H1 (cell line): ENCODE results near the gene C2orf76. TPM values are rescaled to one million over a fixed set of nuclear protein-coding genes. Genes with fewer than 3 reads are reported as not detected.

Experiments used
- CTCF ChIA-PET: fragments of 300-600 bp; sonication (Branson Sonifier 250); formaldehyde crosslinking; loops from one replicate; lab custom pipeline; 2021; ENCODE audit not compliant: partially characterized antibody; lab: Charles Lee
- POLR2A ChIA-PET: fragments of 300-600 bp; sonication (Branson Sonifier 250); formaldehyde crosslinking; loops from one replicate; lab custom pipeline; 2021; ENCODE audit warnings: inconsistent platforms; ENCODE audit not compliant: partially characterized antibody; lab: Charles Lee
- DNase-seq, 2 experiments: peaks; one replicate each; pipeline versions ENCODE4 v3.0.0 to v3.0.0-alpha.2; 2010 to 2022; ENCODE audit warnings: low spot score in 2 of 2, low read depth in 1 of 2, mixed read lengths in 1 of 2
- FAIRE-seq: peaks from 2 replicates; lab custom pipeline; 2011; peaks lifted over from hg19 to GRCh38; lab: Jason Lieb, UNC
- H2AFZ ChIP-seq: 2 replicates; pipeline ENCODE4 v1.8.1; 2012; ENCODE audit warnings: low read length, inconsistent platforms
- H2AK5ac ChIP-seq: 2 replicates; pipeline ENCODE4 v1.6.1; 2013; ENCODE audit warnings: low read depth, low read length
- H2BK120ac ChIP-seq: replicated peaks from 2 replicates; pipeline ENCODE3; 2013; ENCODE audit warnings: low read depth, low read length, inconsistent platforms
- H2BK12ac ChIP-seq: 2 replicates; pipeline ENCODE4 v1.6.1; 2013; ENCODE audit warnings: low read depth, low read length
- H2BK15ac ChIP-seq: 2 replicates; pipeline ENCODE4 v1.6.1; 2013; ENCODE audit warnings: low read length
- H2BK20ac ChIP-seq: 2 replicates; pipeline ENCODE4 v1.6.1; 2013; ENCODE audit warnings: low read length
- H2BK5ac ChIP-seq: 2 replicates; pipeline ENCODE4 v1.6.1; 2013; ENCODE audit warnings: low read depth, low read length
- H3K14ac ChIP-seq: 2 replicates; pipeline ENCODE4 v1.6.1; 2013; ENCODE audit warnings: inconsistent platforms; ENCODE audit not compliant: insufficient read length
- H3K18ac ChIP-seq: 2 replicates; pipeline ENCODE4 v1.6.1; 2013; ENCODE audit warnings: low read length; ENCODE audit errors: extremely low read depth
- H3K23ac ChIP-seq: 2 replicates; pipeline ENCODE4 v1.6.1; 2013; ENCODE audit warnings: inconsistent platforms; ENCODE audit not compliant: insufficient read length
- H3K23me2 ChIP-seq: 2 replicates; pipeline ENCODE4 v1.6.1; 2013; ENCODE audit warnings: low read depth, low read length
- H3K27ac ChIP-seq: 2 replicates; pipeline ENCODE4 v1.6.1; 2011; ENCODE audit warnings: low read depth, low read length, inconsistent platforms
- H3K27me3 ChIP-seq, 4 experiments: replicated peaks in 1 of 4; 1 replicate in 1 of 4; 2 replicates in 3 of 4; pipeline versions ENCODE4 v1.6.1 to v1.8.1; 2011 to 2013; ENCODE audit warnings: low read length in 3 of 4, mild to moderate bottlenecking in 3 of 4, inconsistent platforms in 2 of 4, mixed read lengths in 2 of 4, moderate library complexity in 1 of 4; ENCODE audit not compliant: control insufficient read depth in 3 of 4, insufficient read depth in 3 of 4; ENCODE audit errors: extremely low read depth in 1 of 4
- H3K36me3 ChIP-seq, 4 experiments: 2 replicates each; pipeline versions ENCODE4 v1.6.1 to v1.8.1; 2011 to 2013; ENCODE audit warnings: mild to moderate bottlenecking in 4 of 4, low read length in 3 of 4, moderate library complexity in 2 of 4, control low read depth in 1 of 4, inconsistent platforms in 1 of 4; ENCODE audit not compliant: insufficient read depth in 4 of 4, control insufficient read depth in 2 of 4
- H3K4ac ChIP-seq: replicated peaks from 2 replicates; pipeline ENCODE3; 2013; ENCODE audit warnings: low read length, low read depth, mixed read lengths, inconsistent platforms; ENCODE audit not compliant: insufficient read length
- H3K4me1 ChIP-seq, 4 experiments: replicated peaks in 1 of 4; 1 replicate in 1 of 4; 2 replicates in 3 of 4; pipeline versions ENCODE4 v1.6.1 to v1.8.1; 2011 to 2013; ENCODE audit warnings: low read length in 3 of 4, inconsistent platforms in 2 of 4, mixed read lengths in 1 of 4; ENCODE audit not compliant: insufficient read depth in 4 of 4, control insufficient read depth in 3 of 4
- H3K4me2 ChIP-seq, 2 experiments: 2 replicates each; pipeline versions ENCODE4 v1.6.1 to v1.8.1; 2011 to 2013; ENCODE audit warnings: low read depth in 2 of 2, low read length in 2 of 2, control low read depth in 1 of 2, inconsistent platforms in 1 of 2, mild to moderate bottlenecking in 1 of 2; ENCODE audit not compliant: insufficient read depth in 1 of 2
- H3K4me3 ChIP-seq, 4 experiments: fragments of 200-600, 300-600 bp in 1 of 4; sonication (generic), shearing (Covaris generic), sonication (Bioruptor Twin) in 1 of 4; 2 replicates each; pipeline versions ENCODE4 v1.5.1 to v1.8.1; 2011 to 2016; ENCODE audit warnings: low read length in 4 of 4, low read depth in 3 of 4, control low read depth in 2 of 4, inconsistent platforms in 2 of 4, mild to moderate bottlenecking in 2 of 4, mixed read lengths in 1 of 4, moderate library complexity in 1 of 4; ENCODE audit not compliant: insufficient read depth in 2 of 4; ENCODE audit errors: extremely low read depth in 1 of 4
- H3K56ac ChIP-seq: replicated peaks from 2 replicates; pipeline ENCODE3; 2013; ENCODE audit warnings: low read depth, mild to moderate bottlenecking, mixed read lengths, low read length, inconsistent platforms; ENCODE audit not compliant: insufficient read length
- H3K79me1 ChIP-seq: 2 replicates; pipeline ENCODE4 v1.6.1; 2013; ENCODE audit warnings: low read depth, low read length, control low read depth
- H3K79me2 ChIP-seq, 2 experiments: 2 replicates each; pipeline versions ENCODE4 v1.6.1 to v1.8.1; 2012 to 2013; ENCODE audit warnings: low read length in 2 of 2, mild to moderate bottlenecking in 2 of 2, inconsistent platforms in 1 of 2; ENCODE audit not compliant: insufficient read depth in 2 of 2, control insufficient read depth in 1 of 2
- H3K9ac ChIP-seq, 4 experiments: replicated peaks in 1 of 4; 1 replicate in 1 of 4; 2 replicates in 3 of 4; pipeline versions ENCODE4 v1.6.1 to v1.8.1; 2011 to 2013; ENCODE audit warnings: low read depth in 3 of 4, low read length in 3 of 4, control low read depth in 2 of 4, mild to moderate bottlenecking in 2 of 4, moderate library complexity in 2 of 4, inconsistent platforms in 1 of 4; ENCODE audit errors: extremely low read depth in 1 of 4
- H3K9me3 ChIP-seq, 2 experiments: 2 replicates each; pipeline versions ENCODE4 v1.6.1 to v1.8.1; 2012 to 2013; ENCODE audit warnings: mild to moderate bottlenecking in 2 of 2, moderate library complexity in 2 of 2, control low read depth in 1 of 2, inconsistent platforms in 1 of 2, low read depth in 1 of 2, low read length in 1 of 2, mixed read lengths in 1 of 2; ENCODE audit not compliant: insufficient read depth in 2 of 2
- H4K20me1 ChIP-seq, 2 experiments: replicated peaks in 1 of 2; 2 replicates each; pipeline versions ENCODE3 to v1.8.1; 2011 to 2013; ENCODE audit warnings: inconsistent platforms in 2 of 2, low read length in 2 of 2, mild to moderate bottlenecking in 1 of 2; ENCODE audit not compliant: insufficient read depth in 2 of 2, control insufficient read depth in 1 of 2
- H4K5ac ChIP-seq: 2 replicates; pipeline ENCODE4 v1.6.1; 2013; ENCODE audit warnings: low read length, low read depth, mixed read lengths, inconsistent platforms; ENCODE audit not compliant: insufficient read length
- H4K8ac ChIP-seq: 2 replicates; pipeline ENCODE4 v1.8.0; 2013; ENCODE audit warnings: mild to moderate bottlenecking, moderate library complexity, low read length, inconsistent platforms; ENCODE audit not compliant: insufficient read depth; ENCODE audit errors: extremely low read depth
- H4K91ac ChIP-seq: replicated peaks from 2 replicates; pipeline ENCODE3; 2013; ENCODE audit warnings: low read length, mixed read lengths, inconsistent platforms; ENCODE audit not compliant: insufficient read length
- ASH2L ChIP-seq: fragments of 200-600, 300-600 bp; sonication (generic); IDR thresholded peaks from one replicate; pipeline ENCODE4 v1.7.1; 2017; ENCODE audit warnings: low read length
- NANOG ChIP-seq: IDR thresholded peaks from 2 replicates; pipeline ENCODE4 v1.6.1; 2011; ENCODE audit warnings: low read length, low read depth, mild to moderate bottlenecking, inconsistent platforms; ENCODE audit not compliant: insufficient read depth, poor library complexity, severe bottlenecking
- SIX5 ChIP-seq: IDR thresholded peaks from 2 replicates; pipeline ENCODE4 v1.6.1; 2011; ENCODE audit warnings: mild to moderate bottlenecking, low read depth, low read length
- SP1 ChIP-seq: IDR thresholded peaks from 2 replicates; pipeline ENCODE4 v1.6.1; 2011; ENCODE audit warnings: low read depth, low read length
- WGBS, 2 experiments: shearing (Covaris generic) in 1 of 2; methylation state at CpG; one replicate each; pipeline versions ENCODE4 v1.1.6 to v1.1.7; 2013 to 2015; ENCODE audit warnings: low lambda C conversion rate in 2 of 2, mixed read lengths in 2 of 2, inconsistent platforms in 1 of 2, low coverage in 1 of 2, missing lambda C conversion rate in 1 of 2; ENCODE audit not compliant: insufficient replicate concordance in 2 of 2, insufficient coverage in 1 of 2, insufficient read length in 1 of 2; ENCODE audit errors: extremely low coverage in 1 of 2, missing lambda C conversion rate in 1 of 2; 5-methylcytosine and 5-hydroxymethylcytosine counted together
- polyA plus RNA-seq, 7 experiments: library from polyadenylated mRNA; depleted of rRNA in 3 of 7; stranded (reverse) in 5 of 7; unstranded in 2 of 7; fragments of >200 nt in 5 of 7; fragments of 200-250 nt in 2 of 7; gene quantifications; 1 replicate in 5 of 7; 2 replicates in 1 of 7; 4 replicates in 1 of 7; pipeline versions ENCODE4 v1.2.1 to v1.2.3, GENCODE V29; 2011 to 2013; ENCODE audit warnings: missing spikeins in 2 of 7, mixed read lengths in 2 of 7
- total RNA-seq: library from RNA; stranded (reverse); fragmentation: NEBNext Ultra II Directional; extraction: Animal tissue kit (Norgen Biotek cat#: 25700); gene quantifications from 2 replicates; pipeline ENCODE4 v1.2.1, GENCODE V29; 2021
- TF ChIP-seq, protein P1 (sequence below): IDR thresholded peaks from 2 replicates; pipeline ENCODE4 v1.6.1; 2012; ENCODE audit warnings: inconsistent platforms

Gene C2orf76
- total and polyA plus RNA-seq, 2 of the 8 experiments (the other 6 are each of a cell fraction or from before 2014, with no cell fraction given): 4.4 to 5.0 TPM

DNA sequence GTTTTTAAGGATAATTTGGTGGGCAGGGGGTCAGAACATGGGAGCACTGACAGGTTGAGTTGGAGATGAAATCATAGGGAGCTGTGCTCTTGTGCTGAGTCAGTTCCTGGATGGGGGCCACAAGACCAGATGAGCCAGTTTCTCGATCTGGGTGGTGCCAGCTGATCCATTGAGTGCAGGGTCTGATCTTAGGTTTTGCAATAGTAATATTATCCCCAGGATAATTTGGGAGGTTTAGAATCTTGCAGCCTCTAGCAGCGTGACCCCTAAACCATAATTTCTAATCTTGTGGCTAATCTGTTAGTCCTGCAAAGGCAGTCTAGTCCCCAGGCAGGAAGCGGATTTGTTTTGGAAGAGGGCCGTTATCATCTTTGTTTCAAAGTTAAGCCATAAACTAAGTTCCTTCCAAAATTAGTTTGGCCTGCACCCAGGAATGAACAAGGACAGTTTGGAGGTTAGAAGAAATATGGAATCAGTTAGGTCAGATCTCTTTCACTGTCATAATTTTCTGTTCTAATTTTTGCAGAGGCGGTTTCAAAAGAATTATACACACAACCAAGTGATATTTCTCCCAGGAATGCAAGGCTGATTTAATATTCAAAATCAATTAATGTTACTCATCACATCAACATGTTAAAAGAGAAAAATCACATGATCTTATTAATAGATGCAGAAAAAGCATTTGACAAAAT, 23.1 kb upstream of the C2orf76 start:
- Histone ChIP-seq H2BK15ac (no peak overlapping the region), H3K56ac (no peak overlapping the region), H3K18ac (no peak overlapping the region; the same call in 1 of the 2 replicates)
- TF ChIP-seq SIX5: no peak
- TF ChIP-seq NANOG: no peak
- TF ChIP-seq, protein P1, sequence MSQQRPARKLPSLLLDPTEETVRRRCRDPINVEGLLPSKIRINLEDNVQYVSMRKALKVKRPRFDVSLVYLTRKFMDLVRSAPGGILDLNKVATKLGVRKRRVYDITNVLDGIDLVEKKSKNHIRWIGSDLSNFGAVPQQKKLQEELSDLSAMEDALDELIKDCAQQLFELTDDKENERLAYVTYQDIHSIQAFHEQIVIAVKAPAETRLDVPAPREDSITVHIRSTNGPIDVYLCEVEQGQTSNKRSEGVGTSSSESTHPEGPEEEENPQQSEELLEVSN: no peak
- TF ChIP-seq ASH2L: no peak
- TF ChIP-seq SP1: no peak
- TF ChIP-seq, all 59 proteins: peak for 0
- Histone ChIP-seq H2AK5ac (no peak overlapping the region), H3K4me1 (peaks cover 0 to 4% (median 3%) of the 10 kb centered on the region in 4 experiments; a peak in 2 of 7 replicates), H2BK12ac (no peak overlapping the region), H3K4ac (no peak overlapping the region), H3K9ac (no peak overlapping the region; a peak in 1 of 7 replicates), H4K91ac (no peak overlapping the region), H2BK120ac (no peak overlapping the region), H3K23me2 (no peaks in the 10 kb centered on the region), H3K27me3 (no peaks in the 10 kb centered on the region), H4K20me1 (no peaks in the 10 kb centered on the region), H2BK5ac (no peak overlapping the region), H4K8ac (no peak overlapping the region), H3K79me1 (no peaks in the 10 kb centered on the region), H3K27ac (no peak overlapping the region), H3K4me3 (no peak overlapping the region), H4K5ac (no peak overlapping the region), H3K79me2 (no peaks in the 10 kb centered on the region), H3K36me3 (no peaks in the 10 kb centered on the region), H3K4me2 (no peak overlapping the region), H2BK20ac (no peak overlapping the region), H3K9me3 (no peaks in the 10 kb centered on the region; a peak in 1 of 4 replicates), H2AFZ (0 out of 2 replicates have a peak overlapping the region, but pooled peaks have one; percentile 11), H3K23ac (no peak overlapping the region), H3K14ac (no peak overlapping the region)
- no peak for DNase-seq
- ChIA-PET POLR2A (interaction anchor here (0.6 kb wide), 1 partner anchor 24 kb away, joined by 3 read pairs; no protein-coding TSS in a partner anchor), CTCF (interaction anchor here (0.9 kb wide), 1 partner anchor 87 kb away, joined by 7 read pairs; no protein-coding TSS in a partner anchor)
- no peak for FAIRE-seq
- 80% methylated on average over 5 of the region's 5 CpGs; no CpG with 5 or more reads in 1 of the 2 experiments for WGBS, 2 experiments
